WTC11 (cell line): Measurements from ENCODE around the gene HP1BP3. TPM values are rescaled to one million over a fixed set of nuclear protein-coding genes. Genes with fewer than 3 reads are reported as not detected.

Experiments used
- ATAC-seq: fragments of 200-7000 bp; cut with Tn5 transposase; 2 replicates; pipeline ENCODE4 v1.10.0; 2021; ENCODE audit warnings: mild to moderate bottlenecking, moderate library complexity
- CTCF ChIA-PET: fragments of 300-600 bp; sonication (Branson Sonifier 250); formaldehyde crosslinking; loops from one replicate; lab custom pipeline; 2021; ENCODE audit warnings: antibody characterized with exemption; lab: Charles Lee
- POLR2A ChIA-PET: fragments of 350-600 bp; sonication (Branson Sonifier 250); formaldehyde crosslinking; loops from one replicate; lab custom pipeline; 2021; ENCODE audit warnings: antibody characterized with exemption; lab: Charles Lee
- DNase-seq: peaks from one replicate; pipeline ENCODE4 v3.0.0; 2021; ENCODE audit warnings: low spot score
- H3K27ac Mint-ChIP-seq: 2 replicates; pipeline ENCODE4 v1.8.0; 2021; ENCODE audit warnings: mixed read lengths
- H3K27me3 Mint-ChIP-seq: 2 replicates; pipeline ENCODE4 v1.8.0; 2021; ENCODE audit warnings: low read depth, mild to moderate bottlenecking, moderate library complexity, mixed read lengths
- H3K36me3 Mint-ChIP-seq: 2 replicates; pipeline ENCODE4 v1.8.0; 2021; ENCODE audit warnings: mixed read lengths
- H3K4me1 Mint-ChIP-seq: 2 replicates; pipeline ENCODE4 v1.8.0; 2022; ENCODE audit warnings: mixed read lengths
- H3K4me3 Mint-ChIP-seq: 2 replicates; pipeline ENCODE4 v1.8.0; 2021; ENCODE audit warnings: mild to moderate bottlenecking, moderate library complexity, mixed read lengths
- H3K9me3 Mint-ChIP-seq: 2 replicates; pipeline ENCODE4 v1.8.0; 2021; ENCODE audit warnings: mixed read lengths
- ATF6 ChIP-seq: sonication (generic); formaldehyde crosslinking; IDR thresholded peaks from 2 replicates; pipeline ENCODE4 v1.8.1; 2023; ENCODE audit warnings: mild to moderate bottlenecking, missing genetic modification reagents
- E2F4 ChIP-seq: sonication (generic); formaldehyde crosslinking; IDR thresholded peaks from 2 replicates; pipeline ENCODE4 v1.8.1; 2022; ENCODE audit warnings: low read depth, mild to moderate bottlenecking, moderate library complexity, missing genetic modification reagents, borderline replicate concordance
- IRF2 ChIP-seq: sonication (generic); formaldehyde crosslinking; IDR thresholded peaks from 2 replicates; pipeline ENCODE4 v1.8.0; 2022; ENCODE audit warnings: low read depth, missing genetic modification reagents, borderline replicate concordance
- JAZF1 ChIP-seq: fragments of 250-450 bp; sonication (Bioruptor Pico); IDR thresholded peaks from 2 replicates; pipeline ENCODE4 v1.9.0; 2021; ENCODE audit warnings: moderate library complexity, mild to moderate bottlenecking, inconsistent platforms
- KAT7 ChIP-seq: sonication (generic); formaldehyde crosslinking; IDR thresholded peaks from 2 replicates; pipeline ENCODE4 v1.8.1; 2023; ENCODE audit warnings: missing genetic modification reagents, mild to moderate bottlenecking, borderline replicate concordance
- MXD4 ChIP-seq: fragments of 250-450 bp; sonication (Bioruptor Pico); IDR thresholded peaks from 2 replicates; pipeline ENCODE4 v1.8.0; 2021; ENCODE audit warnings: mild to moderate bottlenecking, moderate library complexity, borderline replicate concordance
- PRDM15 ChIP-seq: sonication (generic); formaldehyde crosslinking; IDR thresholded peaks from 2 replicates; pipeline ENCODE4 v1.8.0; 2022; ENCODE audit warnings: missing genetic modification reagents
- RORB ChIP-seq: fragments of 250-450 bp; sonication (Bioruptor Pico); IDR thresholded peaks from 2 replicates; pipeline ENCODE4 v1.9.0; 2021; ENCODE audit warnings: mild to moderate bottlenecking
- SOX15 ChIP-seq: fragments of 250-450 bp; sonication (Bioruptor Pico); IDR thresholded peaks from 2 replicates; pipeline ENCODE4 v1.9.0; 2021; ENCODE audit warnings: mild to moderate bottlenecking
- TCF7 ChIP-seq: sonication (generic); formaldehyde crosslinking; IDR thresholded peaks from 2 replicates; pipeline ENCODE4 v1.8.0; 2022; ENCODE audit warnings: mild to moderate bottlenecking, low read depth, missing genetic modification reagents, moderate library complexity
- ZNF121 ChIP-seq: sonication (generic); formaldehyde crosslinking; IDR thresholded peaks from 2 replicates; pipeline ENCODE4 v1.8.0; 2023; ENCODE audit warnings: missing genetic modification reagents
- ZNF219 ChIP-seq: sonication (generic); formaldehyde crosslinking; IDR thresholded peaks from 2 replicates; pipeline ENCODE4 v1.8.0; 2023; ENCODE audit warnings: missing genetic modification reagents, mild to moderate bottlenecking, borderline replicate concordance
- ZNF281 ChIP-seq: sonication (generic); formaldehyde crosslinking; IDR thresholded peaks from 2 replicates; pipeline ENCODE4 v1.8.0; 2023; ENCODE audit warnings: mild to moderate bottlenecking, missing genetic modification reagents
- ZNF317 ChIP-seq: sonication (generic); formaldehyde crosslinking; IDR thresholded peaks from 2 replicates; pipeline ENCODE4 v1.8.1; 2023; ENCODE audit warnings: low read depth, mild to moderate bottlenecking, moderate library complexity, missing genetic modification reagents, borderline replicate concordance
- ZNF423 ChIP-seq: fragments of 250-450 bp; sonication (Bioruptor Pico); IDR thresholded peaks from 2 replicates; pipeline ENCODE4 v2.1.2; 2022; ENCODE audit warnings: mild to moderate bottlenecking, moderate library complexity
- total RNA-seq: library from RNA; stranded (reverse); gene quantifications from 3 replicates; pipeline ENCODE4 v1.2.3, GENCODE V29; 2021
- TF ChIP-seq, protein P1 (sequence below): sonication (generic); formaldehyde crosslinking; IDR thresholded peaks from 2 replicates; pipeline ENCODE4 v1.8.0; 2022; ENCODE audit warnings: mild to moderate bottlenecking, missing genetic modification reagents
- TF ChIP-seq, protein P2 (sequence below): sonication (generic); formaldehyde crosslinking; IDR thresholded peaks from 2 replicates; pipeline ENCODE4 v1.8.0; 2023; ENCODE audit warnings: missing genetic modification reagents, mild to moderate bottlenecking, borderline replicate concordance

HP1BP3 gene
- total RNA-seq, 1 experiment from 2014 or later = 121 TPM

DNA sequence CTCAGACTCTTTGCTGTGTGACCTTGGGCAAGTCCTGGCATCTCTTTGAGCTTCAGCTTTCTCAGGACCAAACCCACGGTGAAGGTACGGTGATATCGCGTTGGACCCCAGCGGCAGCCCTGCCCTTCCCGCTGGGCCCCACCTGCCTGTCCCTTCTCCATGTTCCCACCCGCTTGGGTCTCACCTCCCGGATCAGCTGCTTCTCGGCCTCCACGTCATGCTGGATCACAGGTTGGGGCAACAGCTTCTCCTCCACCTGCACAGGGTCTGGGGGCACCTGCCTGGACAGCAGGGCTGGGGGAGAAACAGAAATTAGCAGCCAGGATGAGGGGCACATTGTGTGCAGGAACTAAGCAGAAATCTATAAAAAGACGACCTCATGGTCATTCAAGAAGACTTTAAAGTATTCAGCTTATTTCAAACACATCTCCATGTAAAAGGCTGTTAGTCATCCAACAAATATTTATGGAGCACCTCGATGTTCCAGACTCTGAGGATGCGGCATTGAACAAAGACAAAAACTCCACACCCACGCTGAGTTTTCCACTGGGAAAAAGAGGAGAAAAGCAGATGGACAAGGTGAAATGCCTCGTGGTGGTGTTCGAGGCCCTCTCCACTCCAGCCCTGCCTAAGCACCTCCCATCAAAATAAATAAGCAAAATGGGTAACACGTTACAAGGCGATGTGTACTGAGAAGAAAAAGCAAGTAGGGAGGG, 88.8 kb downstream of the HP1BP3 start:
- DNase-seq = no peak
- no peak for ATAC-seq
- POLR2A ChIA-PET = interaction anchor here (0.6 kb wide), 2 partner anchors 15 to 492 kb away, joined by 3 to 7 read pairs; no protein-coding TSS in a partner anchor
- Mint-ChIP-seq H3K9me3 (no peaks in the 10 kb centered on the region), H3K36me3 (no peaks in the 10 kb centered on the region)
- TF ChIP-seq JAZF1 (CRISPR knock-in tag) = no peak
- TF ChIP-seq TCF7 = no peak
- TF ChIP-seq ZNF281 (CRISPR knock-in tag) = no peak
- no peak for TF ChIP-seq SOX15 (CRISPR knock-in tag)
- TF ChIP-seq ZNF219 (CRISPR knock-in tag) = no peak
- TF ChIP-seq PRDM15 = no peak
- TF ChIP-seq ATF6 (CRISPR knock-in tag) = no peak
- TF ChIP-seq, protein P1, sequence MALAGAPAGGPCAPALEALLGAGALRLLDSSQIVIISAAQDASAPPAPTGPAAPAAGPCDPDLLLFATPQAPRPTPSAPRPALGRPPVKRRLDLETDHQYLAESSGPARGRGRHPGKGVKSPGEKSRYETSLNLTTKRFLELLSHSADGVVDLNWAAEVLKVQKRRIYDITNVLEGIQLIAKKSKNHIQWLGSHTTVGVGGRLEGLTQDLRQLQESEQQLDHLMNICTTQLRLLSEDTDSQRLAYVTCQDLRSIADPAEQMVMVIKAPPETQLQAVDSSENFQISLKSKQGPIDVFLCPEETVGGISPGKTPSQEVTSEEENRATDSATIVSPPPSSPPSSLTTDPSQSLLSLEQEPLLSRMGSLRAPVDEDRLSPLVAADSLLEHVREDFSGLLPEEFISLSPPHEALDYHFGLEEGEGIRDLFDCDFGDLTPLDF (CRISPR knock-in tag) = no peak
- TF ChIP-seq MXD4 (CRISPR knock-in tag) = no peak
- TF ChIP-seq KAT7 (CRISPR knock-in tag) = no peak
- TF ChIP-seq IRF2 (CRISPR knock-in tag) = no peak
- no peak for TF ChIP-seq RORB
- TF ChIP-seq ZNF121 (CRISPR knock-in tag) = no peak
- TF ChIP-seq ZNF423 (CRISPR knock-in tag) = no peak
- TF ChIP-seq, protein P2, sequence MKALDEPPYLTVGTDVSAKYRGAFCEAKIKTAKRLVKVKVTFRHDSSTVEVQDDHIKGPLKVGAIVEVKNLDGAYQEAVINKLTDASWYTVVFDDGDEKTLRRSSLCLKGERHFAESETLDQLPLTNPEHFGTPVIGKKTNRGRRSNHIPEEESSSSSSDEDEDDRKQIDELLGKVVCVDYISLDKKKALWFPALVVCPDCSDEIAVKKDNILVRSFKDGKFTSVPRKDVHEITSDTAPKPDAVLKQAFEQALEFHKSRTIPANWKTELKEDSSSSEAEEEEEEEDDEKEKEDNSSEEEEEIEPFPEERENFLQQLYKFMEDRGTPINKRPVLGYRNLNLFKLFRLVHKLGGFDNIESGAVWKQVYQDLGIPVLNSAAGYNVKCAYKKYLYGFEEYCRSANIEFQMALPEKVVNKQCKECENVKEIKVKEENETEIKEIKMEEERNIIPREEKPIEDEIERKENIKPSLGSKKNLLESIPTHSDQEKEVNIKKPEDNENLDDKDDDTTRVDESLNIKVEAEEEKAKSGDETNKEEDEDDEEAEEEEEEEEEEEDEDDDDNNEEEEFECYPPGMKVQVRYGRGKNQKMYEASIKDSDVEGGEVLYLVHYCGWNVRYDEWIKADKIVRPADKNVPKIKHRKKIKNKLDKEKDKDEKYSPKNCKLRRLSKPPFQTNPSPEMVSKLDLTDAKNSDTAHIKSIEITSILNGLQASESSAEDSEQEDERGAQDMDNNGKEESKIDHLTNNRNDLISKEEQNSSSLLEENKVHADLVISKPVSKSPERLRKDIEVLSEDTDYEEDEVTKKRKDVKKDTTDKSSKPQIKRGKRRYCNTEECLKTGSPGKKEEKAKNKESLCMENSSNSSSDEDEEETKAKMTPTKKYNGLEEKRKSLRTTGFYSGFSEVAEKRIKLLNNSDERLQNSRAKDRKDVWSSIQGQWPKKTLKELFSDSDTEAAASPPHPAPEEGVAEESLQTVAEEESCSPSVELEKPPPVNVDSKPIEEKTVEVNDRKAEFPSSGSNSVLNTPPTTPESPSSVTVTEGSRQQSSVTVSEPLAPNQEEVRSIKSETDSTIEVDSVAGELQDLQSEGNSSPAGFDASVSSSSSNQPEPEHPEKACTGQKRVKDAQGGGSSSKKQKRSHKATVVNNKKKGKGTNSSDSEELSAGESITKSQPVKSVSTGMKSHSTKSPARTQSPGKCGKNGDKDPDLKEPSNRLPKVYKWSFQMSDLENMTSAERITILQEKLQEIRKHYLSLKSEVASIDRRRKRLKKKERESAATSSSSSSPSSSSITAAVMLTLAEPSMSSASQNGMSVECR = no peak
- no peak for TF ChIP-seq E2F4 (CRISPR knock-in tag)
- TF ChIP-seq ZNF317 (CRISPR knock-in tag) = no peak
- TF ChIP-seq, all 79 proteins: peak for 0
- no peak overlapping the region for H3K4me3 Mint-ChIP-seq
- CTCF ChIA-PET = interaction anchor here (1.1 to 2.8 kb wide), 6 partner anchors 13 to 497 kb away, joined by 4 to 41 read pairs (median 12); partner anchors contain the start of genes DDOST and KIF17
- H3K27me3 Mint-ChIP-seq = peaks cover 2% of the 10 kb centered on the region
- peaks cover 11% of the 10 kb centered on the region for H3K4me1 Mint-ChIP-seq
- H3K27ac Mint-ChIP-seq = no peak overlapping the region
